ENCODE data around the gene MAL.

MAL gene

DNA sequence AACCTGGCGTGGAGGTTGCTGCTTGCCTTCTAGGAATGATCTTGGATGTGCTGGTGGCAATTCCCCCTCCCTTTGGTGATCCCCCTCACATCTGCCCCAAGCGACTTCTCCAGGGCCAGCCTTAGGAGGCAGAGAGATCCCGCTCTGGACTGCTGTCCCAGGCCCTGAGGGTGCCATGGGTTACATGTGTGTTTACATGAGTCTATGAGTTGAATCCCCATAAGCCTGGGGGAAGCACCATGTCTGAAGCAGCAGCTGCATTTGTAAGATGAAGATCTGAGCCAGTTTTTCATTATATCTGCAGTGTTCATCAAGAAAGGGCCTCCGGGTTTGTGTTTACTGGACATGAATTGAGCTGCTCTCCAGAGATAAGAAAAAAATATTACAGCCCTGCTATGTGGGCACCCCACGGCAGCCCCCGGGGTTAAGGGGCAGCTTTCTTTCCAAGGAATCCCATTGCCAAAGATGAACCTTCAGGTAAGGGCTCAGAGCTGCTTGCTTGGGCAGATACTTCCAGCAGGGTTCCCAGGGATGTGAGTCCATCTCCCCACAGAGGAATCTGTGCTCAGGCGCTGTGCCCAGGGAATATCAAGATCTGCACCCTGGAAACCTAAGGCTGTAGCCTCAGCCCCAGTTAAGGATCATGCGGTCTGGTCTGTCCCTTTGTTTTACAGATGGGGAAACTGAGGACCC is 50.1 kb downstream of the MAL start (continued):
- no peak for TF ChIP-seq TCF4 (CRISPR knock-in tag; IDR thresholded peaks at IDR 0.05; ENCODE audit: borderline replicate concordance)
- TF ChIP-seq PATZ1 (CRISPR knock-in tag; IDR thresholded peaks at IDR 0.05; ENCODE audit: borderline replicate concordance): no peak
- no peak for TF ChIP-seq CSDC2 (CRISPR knock-in tag; IDR thresholded peaks at IDR 0.05)
- TF ChIP-seq OSR1 (CRISPR knock-in tag; IDR thresholded peaks at IDR 0.05): no peak
- TF ChIP-seq RARB (CRISPR knock-in tag; IDR thresholded peaks at IDR 0.05): no peak
- no peak for TF ChIP-seq PPARA (CRISPR knock-in tag; IDR thresholded peaks at IDR 0.05; ENCODE audit: borderline replicate concordance)
- TF ChIP-seq CREB5 (CRISPR knock-in tag; IDR thresholded peaks at IDR 0.05; ENCODE audit: low read depth): no peak
- TF ChIP-seq ZC3H10 (CRISPR knock-in tag; IDR thresholded peaks at IDR 0.05): no peak
- TF ChIP-seq ISL1 (CRISPR knock-in tag; IDR thresholded peaks at IDR 0.05): no peak
- TF ChIP-seq ESRRG (CRISPR knock-in tag; IDR thresholded peaks at IDR 0.05): no peak

DNA sequence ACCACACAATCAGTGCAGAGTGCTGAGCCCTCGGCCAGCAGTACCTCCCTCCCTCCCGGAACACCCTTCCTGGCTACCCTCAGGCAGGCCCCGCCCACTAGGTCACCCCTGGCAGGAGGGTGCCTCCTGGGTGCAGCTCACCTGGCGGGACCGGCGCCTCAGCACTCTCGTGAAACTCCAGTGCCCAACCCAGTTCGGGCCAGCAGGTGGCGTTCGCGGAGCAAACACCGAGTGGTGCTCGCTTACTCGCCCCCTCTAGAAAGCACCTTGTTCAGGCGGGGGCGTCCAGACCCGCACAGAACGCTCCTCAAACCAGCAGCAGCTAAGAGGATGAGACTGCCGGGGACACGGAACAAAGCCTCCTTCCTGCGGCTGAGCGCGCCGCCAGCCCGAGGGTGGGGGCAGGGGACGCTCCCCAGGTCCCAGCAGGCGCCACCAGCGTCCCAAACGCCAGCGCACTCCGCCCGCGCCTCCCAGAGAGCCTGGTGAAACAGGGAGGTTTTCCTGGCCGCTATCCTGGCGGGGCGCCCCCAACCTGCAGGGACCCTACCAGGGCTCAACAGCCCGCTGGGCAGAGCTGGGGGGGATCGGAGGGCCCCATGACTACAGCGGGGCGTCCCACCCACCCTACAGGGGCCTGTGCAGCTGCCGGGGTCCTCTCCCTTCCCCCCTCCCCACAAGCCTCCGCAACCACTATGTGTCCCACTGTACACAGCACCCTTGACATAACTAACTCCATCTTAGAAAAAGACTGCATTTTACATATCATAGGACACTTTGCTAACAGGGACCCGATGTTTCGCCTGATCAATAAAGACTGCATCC is 51.4 kb downstream of the MAL start:
- peak; percentile 91 for ATAC-seq

GRCh38 chr2:95077530-95077825 is 52.0 kb downstream of the MAL start:
- peak; percentile 31 for ATAC-seq
- no peak for TF ChIP-seq ZFP30 (CRISPR knock-in tag; IDR thresholded peaks at IDR 0.05)
- no peak for TF ChIP-seq RARB (CRISPR knock-in tag; IDR thresholded peaks at IDR 0.05)

More for the DNA sequence above, 51.4 kb downstream of the MAL start:
- TF ChIP-seq ZFP3 (CRISPR knock-in tag; IDR thresholded peaks at IDR 0.05) (no peak), PATZ1 (CRISPR knock-in tag; IDR thresholded peaks at IDR 0.05; ENCODE audit: borderline replicate concordance) (peak; percentile 37; the same call in 1 of the 2 replicates)

- no peak for ATAC-seq
These were observed 52.5 kb downstream of the MAL start for GRCh38 chr2:95077861-95078603.

GRCh38 chr2:95079199-95079683 is 53.7 kb downstream of the MAL start:
- ATAC-seq: no peak
- TF ChIP-seq ESRRG (CRISPR knock-in tag; IDR thresholded peaks at IDR 0.05) (no peak), ISL1 (CRISPR knock-in tag; IDR thresholded peaks at IDR 0.05) (no peak), ZNF8 (CRISPR knock-in tag; IDR thresholded peaks at IDR 0.05) (no peak), ZFP3 (CRISPR knock-in tag; IDR thresholded peaks at IDR 0.05) (no peak), TSHZ2 (CRISPR knock-in tag; IDR thresholded peaks at IDR 0.05) (no peak), OSR1 (CRISPR knock-in tag; IDR thresholded peaks at IDR 0.05) (no peak), BACH2 (CRISPR knock-in tag; IDR thresholded peaks at IDR 0.05; ENCODE audit: borderline replicate concordance) (no peak), ZC3H10 (CRISPR knock-in tag; IDR thresholded peaks at IDR 0.05) (no peak), RARB (CRISPR knock-in tag; IDR thresholded peaks at IDR 0.05) (no peak)
- TF ChIP-seq, protein P1, sequence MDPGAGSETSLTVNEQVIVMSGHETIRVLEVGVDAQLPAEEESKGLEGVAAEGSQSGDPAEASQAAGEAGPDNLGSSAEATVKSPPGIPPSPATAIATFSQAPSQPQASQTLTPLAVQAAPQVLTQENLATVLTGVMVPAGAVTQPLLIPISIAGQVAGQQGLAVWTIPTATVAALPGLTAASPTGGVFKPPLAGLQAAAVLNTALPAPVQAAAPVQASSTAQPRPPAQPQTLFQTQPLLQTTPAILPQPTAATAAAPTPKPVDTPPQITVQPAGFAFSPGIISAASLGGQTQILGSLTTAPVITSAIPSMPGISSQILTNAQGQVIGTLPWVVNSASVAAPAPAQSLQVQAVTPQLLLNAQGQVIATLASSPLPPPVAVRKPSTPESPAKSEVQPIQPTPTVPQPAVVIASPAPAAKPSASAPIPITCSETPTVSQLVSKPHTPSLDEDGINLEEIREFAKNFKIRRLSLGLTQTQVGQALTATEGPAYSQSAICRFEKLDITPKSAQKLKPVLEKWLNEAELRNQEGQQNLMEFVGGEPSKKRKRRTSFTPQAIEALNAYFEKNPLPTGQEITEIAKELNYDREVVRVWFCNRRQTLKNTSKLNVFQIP (CRISPR knock-in tag; IDR thresholded peaks at IDR 0.05; ENCODE audit: borderline replicate concordance, low read depth): no peak

More at GRCh38 chr2:95077861-95078603, 52.5 kb downstream of the MAL start:
- TF ChIP-seq ZNF70 (CRISPR knock-in tag; IDR thresholded peaks at IDR 0.05): no peak
- no peak for TF ChIP-seq TCF4 (CRISPR knock-in tag; IDR thresholded peaks at IDR 0.05; ENCODE audit: borderline replicate concordance)
- TF ChIP-seq ESRRG (CRISPR knock-in tag; IDR thresholded peaks at IDR 0.05): no peak
- no peak for TF ChIP-seq ZFP30 (CRISPR knock-in tag; IDR thresholded peaks at IDR 0.05)
- TF ChIP-seq ARNTL (CRISPR knock-in tag; IDR thresholded peaks at IDR 0.05; ENCODE audit: borderline replicate concordance, low read depth): no peak
- TF ChIP-seq CREB5 (CRISPR knock-in tag; IDR thresholded peaks at IDR 0.05; ENCODE audit: low read depth): no peak
- no peak for TF ChIP-seq BACH2 (CRISPR knock-in tag; IDR thresholded peaks at IDR 0.05; ENCODE audit: borderline replicate concordance)
- no peak for TF ChIP-seq GLIS3 (CRISPR knock-in tag; IDR thresholded peaks at IDR 0.05)
